Measurements from ENCODE around the gene KLF1. TPM values are rescaled to one million over a fixed set of nuclear protein-coding genes. Genes with fewer than 3 reads are reported as not detected.
"Not testable (repeated sequence)": the region's sequence is repeated elsewhere in the genome, so short reads cannot be mapped to it uniquely, and the experiment has no call there.

Gene KLF1
- total RNA-seq, 1 donor from 2014 or later, result not detected

DNA sequence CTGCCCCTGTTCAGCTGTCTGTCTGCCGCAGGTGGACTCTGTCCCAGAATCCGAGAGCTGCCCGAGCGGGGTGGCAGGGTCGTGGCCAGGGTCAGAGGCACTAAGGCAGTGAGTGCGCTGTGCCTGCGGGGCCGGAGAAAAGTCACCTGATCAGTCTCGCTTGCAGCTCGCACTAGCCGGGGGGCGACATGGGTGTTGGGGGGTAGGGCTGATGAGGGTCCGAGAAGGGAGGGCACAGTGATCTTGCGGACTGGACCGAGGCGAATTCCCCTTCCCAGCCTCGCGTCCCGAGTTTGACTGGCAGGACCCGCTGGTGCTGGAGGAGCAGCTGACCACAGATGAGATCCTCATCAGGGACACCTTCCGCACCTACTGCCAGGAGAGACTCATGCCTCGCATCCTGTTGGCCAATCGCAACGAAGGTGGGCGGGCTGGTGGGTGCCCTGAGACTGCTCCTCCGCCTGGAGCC lies 4.6 kb upstream of the KLF1 start:
- no peak for DNase-seq (ENCODE audit: low read depth)

DNA sequence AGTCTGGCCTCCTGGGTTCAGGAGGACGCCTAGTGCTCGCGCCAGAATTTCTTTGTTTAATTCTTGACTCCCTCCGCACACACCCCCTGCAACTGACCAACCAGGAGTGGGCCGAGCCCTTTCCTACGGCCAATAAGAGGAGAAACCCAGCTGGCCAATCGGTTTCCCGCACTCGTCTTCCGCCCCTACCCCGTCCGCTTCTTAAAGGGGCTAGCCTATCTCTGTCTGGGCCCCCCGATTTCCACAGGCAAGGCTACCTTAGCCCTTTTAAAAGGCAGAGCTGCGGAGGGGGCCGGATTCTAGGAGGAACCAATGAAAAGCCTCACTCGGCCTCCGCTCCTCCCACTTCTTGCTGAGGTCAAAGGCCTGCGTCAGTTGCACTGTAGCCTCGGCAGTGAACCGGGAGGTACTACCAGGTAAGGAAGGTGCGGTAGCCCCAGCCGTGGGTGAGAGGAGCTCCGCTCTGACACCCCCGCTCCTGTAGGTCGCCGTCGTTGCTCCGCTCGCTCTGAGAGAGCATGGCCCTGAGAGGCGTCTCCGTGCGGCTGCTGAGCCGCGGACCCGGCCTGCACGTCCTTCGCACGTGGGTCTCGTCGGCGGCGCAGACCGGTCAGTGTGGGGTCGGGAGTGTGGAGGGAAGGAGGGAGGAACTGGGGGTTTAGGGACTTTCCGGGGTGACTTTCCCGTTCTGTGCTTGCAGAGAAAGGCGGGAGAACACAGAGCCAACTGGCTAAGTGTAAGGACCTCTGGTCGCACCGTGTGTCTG lies 4.0 kb upstream of the KLF1 start, which contains the start of gene GCDH:
Gene GCDH, plus strand, starts transcription at position 374 of the 766 bp plus-strand sequence. Its CDS starts 145 bp downstream, at position 519.
- peak; percentile 99 for DNase-seq (ENCODE audit: low read depth)

DNA sequence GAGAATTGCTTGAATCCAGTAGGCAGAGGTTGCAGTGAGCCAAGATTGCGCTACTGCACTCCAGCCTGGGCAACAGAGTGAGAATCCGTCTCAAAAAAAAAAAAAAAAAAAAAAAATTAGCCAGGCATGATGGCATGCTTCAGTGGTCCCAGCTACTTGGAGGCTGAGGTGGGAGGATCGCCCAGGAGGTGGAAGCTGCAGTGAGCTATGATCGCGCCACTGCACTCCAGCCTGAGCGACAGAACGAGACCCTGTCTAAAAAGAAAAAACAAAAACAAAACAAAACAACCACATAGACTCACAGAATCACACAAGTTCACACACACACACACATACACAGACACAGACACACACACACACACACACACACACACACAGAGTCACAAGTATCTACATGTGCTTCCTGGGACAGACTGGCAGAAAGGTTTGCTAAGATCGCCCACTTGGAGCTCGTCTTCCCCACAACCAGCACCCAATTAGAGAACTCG lies 3.3 kb upstream of the KLF1 start:
- DNase-seq (ENCODE audit: low read depth), result not testable (repeated sequence)

DNA sequence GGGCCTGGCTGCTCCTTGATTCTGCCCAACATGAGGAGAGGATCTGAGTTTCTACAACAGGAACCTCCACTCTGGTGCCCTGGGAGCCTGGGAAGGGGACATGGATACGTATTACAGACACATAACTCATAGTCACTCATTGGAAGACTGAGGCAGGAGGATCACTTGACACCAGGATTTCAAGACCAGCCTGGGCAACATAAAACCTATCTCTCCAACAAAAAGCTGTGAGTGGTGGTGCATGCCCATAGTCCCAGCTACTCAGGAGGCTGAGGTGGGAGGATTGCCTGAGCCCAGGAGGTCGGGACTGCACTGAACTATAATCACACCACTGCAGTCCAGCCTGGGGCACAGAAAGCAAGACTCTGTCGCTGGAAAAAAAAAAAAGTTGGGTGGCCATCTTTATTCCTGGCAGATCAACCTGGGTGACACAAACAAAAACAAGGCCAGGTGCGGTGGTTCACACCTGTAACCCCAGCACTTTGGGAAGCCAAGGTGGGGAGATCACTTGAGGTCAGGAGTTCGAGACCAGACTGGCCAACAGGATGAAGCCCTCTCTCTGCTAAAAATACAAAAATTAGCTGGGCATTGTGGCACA lies 1.1 kb upstream of the KLF1 start:
- no peak for DNase-seq (ENCODE audit: low read depth)

DNA sequence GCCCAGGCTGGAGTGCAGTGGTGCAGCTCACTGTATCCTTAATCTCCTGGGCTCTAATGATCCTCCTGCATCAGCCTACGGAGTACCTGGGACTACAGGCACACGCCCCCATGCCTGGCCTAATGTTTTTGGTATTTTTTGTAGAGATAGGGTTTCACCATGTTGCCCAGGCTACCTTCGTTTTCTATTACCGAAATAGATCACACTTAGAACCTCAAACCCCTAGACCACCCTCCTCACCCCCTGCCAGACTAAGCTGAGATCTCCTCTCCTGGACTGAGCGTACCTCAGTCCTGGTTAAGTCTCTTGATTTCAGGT lies 391 bp downstream of the KLF1 start:
- no peak for DNase-seq (ENCODE audit: low read depth)

DNA sequence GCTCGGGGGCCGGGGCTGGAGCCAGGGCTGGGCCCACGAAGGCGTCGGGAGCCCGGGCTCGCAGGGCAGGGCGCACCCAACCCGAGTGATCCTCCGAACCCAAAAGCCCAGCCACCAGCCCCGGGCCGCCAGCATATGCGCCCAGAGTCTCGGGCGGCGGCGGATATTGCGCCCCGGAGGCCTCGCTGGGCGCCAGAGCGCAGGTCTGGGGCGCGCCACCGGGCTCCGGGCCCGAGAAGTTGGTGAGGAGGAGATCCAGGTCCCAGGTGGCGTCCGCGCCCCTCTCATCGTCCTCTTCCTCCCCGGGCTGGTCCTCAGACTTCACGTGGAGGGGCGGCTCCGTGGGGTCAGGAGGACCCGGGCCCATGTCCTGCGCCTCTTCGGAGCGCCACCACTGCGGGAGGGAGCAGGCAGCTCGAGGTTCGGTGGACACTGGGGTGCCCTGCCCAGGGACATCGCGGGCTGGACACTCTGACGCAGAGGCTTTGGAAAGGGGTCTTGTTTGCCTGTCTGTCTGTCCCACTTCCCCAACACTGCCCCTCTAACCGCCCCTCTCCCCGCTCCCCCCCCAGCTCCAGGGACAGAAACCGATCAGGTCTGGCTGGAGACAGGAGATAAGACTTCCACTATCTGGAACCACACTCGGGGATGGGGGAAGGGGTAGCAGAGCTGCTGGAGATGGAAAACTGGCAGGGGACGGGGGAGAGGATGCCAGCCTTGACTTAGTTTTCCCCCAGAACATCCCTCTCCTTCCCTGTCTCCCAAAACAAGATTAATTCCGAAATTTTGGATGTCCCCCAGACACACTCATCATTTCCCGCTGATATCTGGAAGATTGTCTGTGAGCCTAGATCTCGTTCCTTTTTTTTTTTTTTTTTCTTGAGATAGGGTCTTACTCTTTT lies 1.0 kb downstream of the KLF1 start:
- DNase-seq (ENCODE audit: low read depth), result no peak

DNA sequence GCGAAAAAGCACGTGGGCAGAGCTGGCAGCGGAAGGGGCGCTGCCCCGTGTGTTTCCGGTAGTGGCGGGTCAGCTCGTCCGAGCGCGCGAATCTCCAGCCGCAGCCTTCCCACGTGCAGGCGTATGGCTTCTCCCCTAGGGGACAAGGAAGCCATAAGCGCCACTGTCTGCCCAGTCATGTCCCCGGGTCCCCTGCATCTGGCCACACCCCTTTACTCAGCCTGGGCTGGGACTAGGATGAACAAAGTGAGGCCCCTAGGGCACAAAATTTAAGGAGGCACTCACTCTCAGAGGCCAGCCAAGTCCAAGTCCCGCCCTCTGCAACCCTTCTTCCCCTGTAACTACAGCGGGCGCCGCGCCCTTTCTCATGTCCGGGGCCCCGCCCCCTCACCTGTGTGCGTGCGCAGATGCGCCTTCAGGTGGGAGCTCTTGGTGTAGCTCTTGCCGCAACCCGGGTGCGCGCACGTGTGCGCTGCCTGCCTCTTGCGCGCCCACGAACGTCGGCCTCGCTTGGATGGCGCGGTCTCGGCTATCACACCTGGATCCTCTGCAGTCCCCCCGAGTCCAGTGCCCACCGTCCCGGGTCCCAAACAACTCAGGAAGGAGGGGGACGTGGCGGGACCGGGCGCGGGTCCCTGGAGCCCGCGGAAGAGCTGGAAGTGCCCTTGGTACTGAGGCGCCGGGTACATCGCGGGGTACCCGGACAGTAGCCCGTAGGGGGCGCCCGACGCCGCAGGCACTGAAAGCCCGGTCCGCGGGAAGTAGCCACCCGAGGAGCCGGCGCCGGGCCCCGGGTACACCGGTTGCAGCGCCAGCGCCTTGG lies 1.9 kb downstream of the KLF1 start:
- DNase-seq (ENCODE audit: low read depth), result no peak

DNA sequence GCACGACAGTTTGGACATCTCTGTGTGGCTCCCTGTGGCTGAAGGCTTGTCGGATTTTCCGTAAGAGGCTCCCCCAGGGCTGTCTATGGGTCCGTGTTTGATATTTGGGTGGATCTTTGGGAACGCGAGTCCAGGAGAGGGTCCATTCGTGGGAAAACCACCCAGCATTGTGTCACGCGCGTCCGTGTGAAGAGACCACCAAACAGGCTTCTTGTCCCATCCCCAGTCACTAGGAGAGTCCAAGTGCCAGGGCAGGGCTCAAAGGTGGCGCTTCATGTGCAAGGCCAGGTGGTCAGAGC lies 2.4 kb downstream of the KLF1 start:
- no peak for DNase-seq (ENCODE audit: low read depth)

DNA sequence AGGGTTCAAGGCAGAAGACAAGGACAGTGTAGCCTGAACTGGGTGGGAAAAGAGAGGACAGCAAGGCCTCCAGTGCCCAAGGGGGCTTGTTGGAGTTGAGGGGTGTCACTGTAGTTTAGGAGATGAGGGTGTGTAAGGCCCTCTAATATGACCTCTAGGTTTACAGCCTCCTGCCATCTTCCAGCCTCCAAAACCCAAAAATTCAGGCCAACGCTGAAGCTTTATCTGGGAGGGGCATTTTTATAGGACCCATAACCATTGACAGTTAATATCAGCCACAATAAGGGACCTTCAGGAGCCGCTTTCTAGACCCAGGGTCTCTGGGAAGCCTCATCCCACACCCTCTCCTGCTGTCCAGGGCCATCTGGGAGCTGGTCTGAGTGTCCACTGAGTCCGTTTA lies 2.8 kb downstream of the KLF1 start:
- DNase-seq (ENCODE audit: low read depth), result no peak

DNA sequence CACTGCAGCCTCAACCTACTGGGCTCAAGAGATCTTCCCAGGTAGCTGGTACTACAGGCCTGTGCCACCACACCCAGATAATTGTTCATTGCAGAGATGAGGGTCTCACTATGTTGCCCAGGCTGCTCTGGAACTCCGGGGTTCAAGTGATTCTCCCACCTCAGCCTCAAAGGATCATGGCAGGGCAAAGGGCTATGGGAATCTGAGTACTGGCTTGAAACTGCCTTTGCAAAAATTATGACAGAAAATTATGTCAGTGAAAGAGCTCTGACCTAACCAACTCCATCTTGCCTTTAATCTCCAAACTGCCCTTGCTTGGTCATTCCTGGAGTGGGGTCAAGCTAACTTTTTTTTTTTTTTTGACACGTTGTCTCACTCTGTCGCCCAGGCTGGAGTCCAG lies 4.4 kb downstream of the KLF1 start:
- no peak for DNase-seq (ENCODE audit: low read depth)

DNA sequence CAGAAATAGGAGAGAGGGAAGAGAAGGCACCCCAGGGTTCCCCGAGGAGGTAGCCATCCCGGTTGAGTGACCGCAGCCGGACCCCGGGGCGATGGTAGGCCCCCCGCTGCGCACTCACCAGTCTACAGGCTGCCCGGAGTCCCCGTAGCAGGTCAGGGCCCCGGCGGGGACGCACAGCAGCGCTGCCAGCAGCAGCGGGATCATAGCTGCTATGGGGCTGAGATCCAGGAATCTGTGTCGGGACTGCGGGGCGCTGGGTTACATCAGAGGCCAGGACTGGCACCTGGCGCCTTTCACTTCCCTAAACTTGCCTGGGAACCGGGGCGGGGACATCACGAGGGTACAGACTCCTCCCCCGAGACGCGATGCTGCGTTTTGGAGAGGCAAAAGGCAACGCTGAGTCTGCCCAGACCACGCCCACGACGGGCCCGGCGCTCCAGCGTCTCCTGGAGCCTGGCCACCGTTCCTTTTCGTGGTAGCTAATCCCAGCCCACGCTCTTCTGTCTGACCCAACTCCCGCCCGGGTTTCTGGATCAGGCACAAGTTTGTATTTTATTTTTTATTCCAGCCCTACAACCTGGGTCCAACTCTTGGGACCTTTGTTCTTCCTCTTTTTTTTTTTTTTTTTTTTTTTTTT lies 5.7 kb downstream of the KLF1 start, which contains the start of gene DNASE2:
Gene DNASE2, minus strand, starts transcription at position 278 of the 637 bp plus-strand sequence. Its CDS starts 74 bp downstream, at position 204.
- peak; percentile 96 for DNase-seq (ENCODE audit: low read depth)

DNA sequence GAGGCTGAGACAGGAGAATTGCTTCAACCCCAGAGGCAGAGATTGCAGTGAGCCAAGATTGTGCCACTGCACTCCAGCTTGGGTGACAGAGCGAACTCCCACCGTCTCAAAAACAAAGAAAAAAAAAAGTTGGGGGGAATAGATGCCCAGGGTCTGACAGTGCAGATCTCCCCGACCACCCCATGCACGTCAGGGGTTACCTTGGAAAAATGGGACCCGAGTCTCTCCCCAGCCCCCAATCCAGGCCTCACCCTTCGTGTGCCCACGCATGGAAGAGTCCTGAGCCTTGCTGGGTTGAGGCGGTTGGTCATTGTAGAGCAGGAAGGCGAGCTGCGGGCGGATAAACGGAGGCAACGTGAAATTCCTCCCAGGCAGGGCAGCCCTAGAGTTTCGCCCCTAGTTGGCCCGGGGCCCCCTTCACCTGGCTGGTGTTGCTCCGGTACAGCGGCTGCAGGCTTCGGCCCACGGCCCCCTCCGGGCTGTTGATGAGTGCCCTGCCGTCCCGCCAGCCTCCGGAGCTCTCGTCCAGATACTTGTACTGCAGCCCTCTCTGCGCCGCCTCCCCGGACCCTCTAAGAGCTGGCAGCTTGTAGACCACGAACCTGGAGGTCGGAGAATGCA lies 6.3 kb downstream of the KLF1 start:
- DNase-seq (ENCODE audit: low read depth), result no peak

DNA sequence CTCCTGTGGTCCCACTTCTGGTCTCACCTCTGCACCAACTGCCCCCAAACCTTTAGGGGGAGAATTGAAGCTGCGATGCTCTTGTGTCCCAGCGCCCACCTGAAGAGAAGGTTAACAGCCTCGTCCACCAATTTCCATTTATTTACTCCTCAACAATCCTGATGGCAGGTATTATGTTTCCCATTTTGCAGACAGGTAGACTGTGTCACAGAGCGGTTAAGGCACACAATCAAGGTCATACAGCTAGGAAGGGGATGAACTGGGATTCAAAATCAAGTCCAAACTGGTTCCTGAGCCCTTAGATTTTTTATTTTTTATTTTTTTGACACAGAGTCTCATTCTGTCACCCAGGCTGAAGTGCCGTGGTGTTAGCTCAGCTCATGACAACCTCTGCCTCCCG lies 11.9 kb downstream of the KLF1 start:
- no peak for DNase-seq (ENCODE audit: low read depth)

DNA sequence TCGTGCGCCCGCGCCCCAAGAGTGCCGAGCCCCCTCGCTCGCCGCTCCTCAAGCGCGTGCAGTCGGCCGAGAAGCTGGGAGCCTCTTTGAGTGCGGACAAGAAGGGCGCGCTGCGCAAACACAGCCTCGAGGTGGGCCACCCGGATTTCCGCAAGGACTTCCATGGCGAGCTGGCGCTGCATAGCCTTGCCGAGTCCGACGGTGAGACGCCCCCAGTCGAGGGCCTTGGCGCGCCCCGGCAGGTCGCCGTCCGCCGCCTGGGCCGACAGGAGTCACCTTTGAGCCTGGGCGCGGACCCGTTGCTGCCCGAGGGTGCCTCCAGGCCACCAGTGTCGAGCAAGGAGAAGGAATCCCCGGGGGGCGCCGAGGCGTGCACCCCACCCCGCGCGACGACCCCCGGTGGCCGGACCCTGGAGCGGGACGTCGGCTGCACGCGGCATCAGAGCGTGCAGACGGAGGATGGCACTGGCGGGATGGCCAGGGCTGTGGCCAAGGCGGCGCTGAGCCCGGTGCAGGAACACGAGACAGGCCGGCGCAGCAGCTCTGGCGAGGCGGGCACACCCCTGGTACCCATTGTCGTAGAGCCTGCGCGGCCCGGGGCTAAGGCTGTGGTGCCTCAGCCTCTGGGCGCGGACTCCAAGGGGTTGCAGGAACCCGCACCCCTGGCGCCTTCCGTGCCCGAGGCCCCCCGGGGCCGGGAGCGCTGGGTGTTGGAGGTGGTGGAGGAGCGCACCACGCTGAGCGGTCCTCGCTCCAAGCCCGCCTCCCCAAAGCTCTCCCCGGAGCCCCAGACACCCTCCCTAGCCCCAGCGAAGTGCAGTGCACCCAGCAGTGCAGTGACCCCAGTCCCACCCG lies 12.9 kb downstream of the KLF1 start:
- no peak for DNase-seq (ENCODE audit: low read depth)

DNA sequence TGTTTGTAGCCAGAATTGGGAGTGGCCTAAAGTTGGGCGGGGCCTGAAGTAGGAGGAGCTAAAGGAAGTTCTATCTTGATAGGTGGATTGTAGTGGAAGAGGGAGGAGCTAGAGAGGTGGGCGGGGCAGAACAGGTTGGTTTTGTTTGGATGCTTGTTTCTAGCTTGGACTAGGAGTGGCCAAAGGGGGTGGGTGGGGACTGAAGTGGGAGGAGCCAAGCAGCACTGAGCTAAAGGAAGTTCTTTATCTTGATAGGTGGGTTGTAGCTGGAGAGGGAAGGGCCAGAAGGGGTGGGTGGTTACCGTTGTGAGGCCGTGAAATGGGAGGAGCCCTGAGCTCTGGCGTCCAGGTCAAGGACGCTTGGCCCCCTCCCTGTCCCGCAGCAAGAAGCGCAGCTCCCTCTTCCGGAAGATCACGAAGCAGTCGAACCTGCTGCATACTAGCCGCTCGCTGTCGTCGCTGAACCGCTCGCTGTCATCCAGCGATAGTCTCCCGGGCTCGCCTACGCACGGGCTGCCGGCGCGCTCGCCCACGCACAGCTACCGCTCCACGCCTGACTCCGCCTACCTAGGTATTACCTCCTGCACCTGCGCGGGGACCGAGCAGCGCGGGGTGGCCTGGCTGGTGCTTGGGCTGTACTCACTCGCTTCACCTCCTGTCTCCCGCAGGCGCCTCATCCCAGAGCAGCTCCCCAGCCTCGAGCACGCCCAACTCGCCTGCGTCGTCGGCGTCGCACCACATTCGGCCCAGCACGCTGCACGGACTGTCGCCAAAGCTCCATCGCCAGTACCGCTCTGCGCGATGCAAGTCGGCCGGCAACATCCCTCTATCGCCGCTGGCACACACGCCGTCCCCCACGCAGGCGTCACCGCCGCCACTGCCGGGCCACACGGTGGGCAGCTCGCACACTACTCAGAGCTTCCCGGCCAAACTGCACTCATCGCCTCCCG lies 13.8 kb downstream of the KLF1 start:
- no peak for DNase-seq (ENCODE audit: low read depth)

DNA sequence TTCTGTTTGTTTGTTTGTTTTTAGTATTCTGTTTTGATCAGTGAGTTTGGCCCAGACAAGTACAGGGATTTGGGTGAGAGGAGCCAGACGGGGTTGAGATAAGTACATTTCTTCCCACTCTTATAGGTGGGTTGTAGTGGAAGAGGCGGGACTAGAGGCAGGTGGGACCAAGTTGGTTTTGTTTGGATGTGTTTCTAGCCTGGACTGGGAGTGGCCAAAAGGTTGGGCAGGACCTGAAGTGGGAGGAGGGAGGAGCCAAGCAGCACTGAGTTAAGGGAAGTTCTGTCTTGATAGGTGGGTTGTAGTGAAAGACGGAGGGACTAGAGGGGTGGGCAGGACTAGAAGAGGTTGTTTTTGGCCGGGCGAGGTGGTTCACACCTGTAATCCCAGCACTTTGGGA lies 14.7 kb downstream of the KLF1 start:
- no peak for DNase-seq (ENCODE audit: low read depth)

DNA sequence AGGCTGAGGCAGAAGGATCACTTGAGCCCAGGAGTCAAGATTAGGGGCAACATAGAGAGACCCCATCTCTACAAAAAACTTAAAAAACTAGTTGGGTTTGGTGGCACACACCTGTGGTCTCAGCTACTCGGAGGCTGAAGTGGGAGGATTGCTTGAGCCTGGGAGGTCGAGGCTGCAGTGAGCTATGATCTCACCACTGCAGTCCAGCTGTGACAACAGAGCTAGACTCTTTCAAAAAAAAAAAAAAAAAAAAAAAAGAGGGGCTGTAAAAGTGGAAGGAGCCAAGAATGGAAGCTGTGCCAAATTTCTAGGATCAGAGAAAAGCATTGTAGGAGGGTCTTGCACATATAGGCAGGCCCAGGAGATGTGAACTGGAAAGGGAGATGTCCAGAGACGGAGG lies 15.3 kb downstream of the KLF1 start:
- DNase-seq (ENCODE audit: low read depth), result no peak

DNA sequence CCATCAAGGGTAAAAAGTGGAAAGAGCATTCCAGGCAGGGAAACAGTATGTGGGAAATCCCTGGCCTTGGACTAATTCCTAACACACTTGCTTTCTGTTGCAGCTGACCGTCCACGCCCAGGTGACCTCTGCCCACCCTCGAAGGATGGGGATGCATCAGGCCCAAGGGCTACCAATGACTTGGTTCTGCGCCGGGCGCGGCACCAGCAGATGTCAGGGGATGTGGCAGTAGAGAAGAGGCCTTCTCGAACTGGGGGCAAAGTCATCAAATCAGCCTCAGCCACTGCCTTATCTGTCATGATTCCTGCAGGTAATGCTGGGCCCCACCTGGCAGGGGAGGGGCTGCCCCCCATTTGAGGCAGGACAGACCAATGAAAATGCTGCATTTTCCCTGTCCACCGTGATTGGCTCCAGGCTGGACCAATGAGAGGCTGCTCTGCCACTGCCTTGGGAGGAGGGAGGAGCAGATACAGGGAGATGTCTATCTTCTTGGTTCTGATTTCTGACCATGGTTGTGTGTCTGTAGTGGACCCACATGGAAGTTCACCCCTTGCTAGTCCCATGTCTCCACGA lies 18.4 kb downstream of the KLF1 start:
- no peak for DNase-seq (ENCODE audit: low read depth)
